IMR-90 (cell line): ENCODE measurements around the gene TSGA10IP. TPM values are rescaled to one million over a fixed set of nuclear protein-coding genes. Genes with fewer than 3 reads are reported as not detected.

Experiments used
- ATAC-seq: fragments of 200-7000 bp; cut with Tn5 transposase; 2 replicates; pipeline ENCODE4 v1.9.1; 2020; ENCODE audit warnings: low read depth, mild to moderate bottlenecking, moderate library complexity
- BruUV-seq: library from RNA; stranded (reverse); fragments of 400-500 nt; replicated peaks from 2 replicates; lab custom pipeline; 2021; lab: Mats Ljungman, UMichigan
- CTCF ChIA-PET: fragments of 300-600 bp; formaldehyde crosslinking; extraction: SDS; loops from one replicate; lab custom pipeline; 2021; ENCODE audit warnings: antibody characterized with exemption; lab: Yijun Ruan, JAX
- POLR2A ChIA-PET: fragments of 300-600 bp; sonication (Branson Sonifier 250); formaldehyde crosslinking; loops from one replicate; lab custom pipeline; 2022; ENCODE audit warnings: antibody characterized with exemption; ENCODE audit not compliant: unreplicated experiment; lab: Charles Lee
- DNase-seq: peaks from one replicate; pipeline ENCODE4 v3.0.0; 2013
- H2AFZ ChIP-seq: replicated peaks from 2 replicates; pipeline ENCODE3; 2013; ENCODE audit warnings: low read length, mild to moderate bottlenecking; ENCODE audit not compliant: poor library complexity
- H2AK5ac ChIP-seq: 2 replicates; pipeline ENCODE4 v1.6.1; 2013; ENCODE audit warnings: low read depth, low read length, inconsistent platforms
- H2AK9ac ChIP-seq: replicated peaks from 2 replicates; pipeline ENCODE3; 2013; ENCODE audit warnings: mild to moderate bottlenecking, low read depth, low read length, moderate library complexity; ENCODE audit not compliant: poor library complexity
- H2BK120ac ChIP-seq: 2 replicates; pipeline ENCODE4 v1.6.1; 2013; ENCODE audit warnings: low read depth, low read length, inconsistent platforms
- H2BK15ac ChIP-seq: 3 replicates; pipeline ENCODE4 v1.6.1; 2013; ENCODE audit warnings: low read depth, low read length, inconsistent platforms
- H2BK20ac ChIP-seq: 2 replicates; pipeline ENCODE4 v1.6.1; 2013; ENCODE audit warnings: low read depth, mild to moderate bottlenecking, inconsistent platforms, low read length, moderate library complexity
- H2BK5ac ChIP-seq: 2 replicates; pipeline ENCODE4 v1.6.1; 2013; ENCODE audit warnings: mild to moderate bottlenecking, low read depth, low read length, inconsistent platforms; ENCODE audit not compliant: poor library complexity, severe bottlenecking
- H3K14ac ChIP-seq: replicated peaks from 2 replicates; pipeline ENCODE4 v1.6.1; 2013; ENCODE audit warnings: low read depth, low read length, inconsistent platforms
- H3K18ac ChIP-seq: 2 replicates; pipeline ENCODE4 v1.6.1; 2013; ENCODE audit warnings: low read depth, low read length, control low read depth
- H3K23ac ChIP-seq: 2 replicates; pipeline ENCODE4 v1.6.1; 2013; ENCODE audit warnings: low read depth, low read length, inconsistent platforms
- H3K27ac ChIP-seq: 2 replicates; pipeline ENCODE4 v1.5.1; 2013; ENCODE audit warnings: mild to moderate bottlenecking, control low read depth, low read length; ENCODE audit not compliant: insufficient read depth
- H3K27me3 ChIP-seq: 2 replicates; pipeline ENCODE4 v1.6.1; 2013; ENCODE audit warnings: low read length; ENCODE audit not compliant: control insufficient read depth, insufficient read depth
- H3K36me3 ChIP-seq: 2 replicates; pipeline ENCODE4 v1.6.1; 2013; ENCODE audit warnings: low read length, mixed read lengths; ENCODE audit not compliant: control insufficient read depth, insufficient read depth
- H3K4ac ChIP-seq: 2 replicates; pipeline ENCODE4 v1.6.1; 2013; ENCODE audit warnings: low read depth, low read length, inconsistent platforms
- H3K4me1 ChIP-seq: 2 replicates; pipeline ENCODE4 v1.6.1; 2013; ENCODE audit warnings: low read length, mixed read lengths; ENCODE audit not compliant: control insufficient read depth, insufficient read depth
- H3K4me2 ChIP-seq: 2 replicates; pipeline ENCODE4 v1.6.1; 2013; ENCODE audit warnings: low read depth, mild to moderate bottlenecking, control low read depth, low read length, moderate library complexity
- H3K4me3 ChIP-seq: 2 replicates; pipeline ENCODE4 v1.5.1; 2013; ENCODE audit warnings: low read depth, mild to moderate bottlenecking, control low read depth, low read length, moderate library complexity; ENCODE audit not compliant: insufficient read depth
- H3K56ac ChIP-seq: 2 replicates; pipeline ENCODE4 v1.6.1; 2013; ENCODE audit warnings: low read length, inconsistent platforms; ENCODE audit not compliant: insufficient read depth; ENCODE audit errors: extremely low read depth
- H3K79me1 ChIP-seq, 2 experiments: 2 replicates each; pipeline ENCODE4 v1.6.1; 2013; ENCODE audit warnings: low read length in 2 of 2, inconsistent platforms in 1 of 2, low read depth in 1 of 2
- H3K9ac ChIP-seq: 2 replicates; pipeline ENCODE4 v1.6.1; 2013; ENCODE audit warnings: low read depth, low read length, control low read depth
- H3K9me1 ChIP-seq: 2 replicates; pipeline ENCODE4 v1.6.1; 2013; ENCODE audit warnings: low read length, inconsistent platforms; ENCODE audit not compliant: insufficient read depth
- H3K9me3 ChIP-seq: 2 replicates; pipeline ENCODE4 v1.6.1; 2013; ENCODE audit warnings: low read length; ENCODE audit not compliant: control insufficient read depth, insufficient read depth
- H4K20me1 ChIP-seq: 2 replicates; pipeline ENCODE4 v1.6.1; 2013; ENCODE audit warnings: low read length, inconsistent platforms; ENCODE audit not compliant: insufficient read depth
- H4K5ac ChIP-seq: 2 replicates; pipeline ENCODE4 v1.6.1; 2013; ENCODE audit warnings: mild to moderate bottlenecking, low read depth, low read length, control low read depth
- H4K8ac ChIP-seq, 2 experiments: 2 replicates each; pipeline ENCODE4 v1.6.1; 2013; ENCODE audit warnings: low read depth in 2 of 2, low read length in 2 of 2, control low read depth in 1 of 2, inconsistent platforms in 1 of 2
- H4K91ac ChIP-seq: 2 replicates; pipeline ENCODE4 v1.6.1; 2013; ENCODE audit warnings: low read depth, low read length, inconsistent platforms; ENCODE audit not compliant: insufficient read depth
- BHLHE40 ChIP-seq: fragments of 150-350 bp; IDR thresholded peaks from 2 replicates; pipeline ENCODE4 v1.6.1; 2016; ENCODE audit warnings: mild to moderate bottlenecking, low read depth, low read length
- CHD1 ChIP-seq: IDR thresholded peaks from 2 replicates; pipeline ENCODE4 v1.6.1; 2012; ENCODE audit warnings: low read depth, low read length, improper control_type of control experiment
- ELK1 ChIP-seq: fragments of 150-350 bp; IDR thresholded peaks from 2 replicates; pipeline ENCODE4 v1.6.1; 2016; ENCODE audit warnings: low read depth, mild to moderate bottlenecking, low read length, moderate library complexity, borderline replicate concordance
- MAZ ChIP-seq: IDR thresholded peaks from 2 replicates; pipeline ENCODE4 v1.6.1; 2012; ENCODE audit warnings: low read depth, mild to moderate bottlenecking, low read length, improper control_type of control experiment, moderate library complexity, borderline replicate concordance
- RCOR1 ChIP-seq: IDR thresholded peaks from 2 replicates; pipeline ENCODE4 v1.6.1; 2012; ENCODE audit warnings: mild to moderate bottlenecking, low read length, improper control_type of control experiment; ENCODE audit not compliant: insufficient replicate concordance
- RFX5 ChIP-seq: IDR thresholded peaks from 2 replicates; pipeline ENCODE4 v1.8.0; 2012; ENCODE audit warnings: low read depth, mild to moderate bottlenecking, low read length, moderate library complexity
- USF2 ChIP-seq: fragments of 150-350 bp; IDR thresholded peaks from 2 replicates; pipeline ENCODE4 v1.6.1; 2017; ENCODE audit warnings: mild to moderate bottlenecking, antibody characterized with exemption, low read length, low read depth
- WGBS, 2 experiments: methylation state at CpG; one replicate each; pipeline versions ENCODE4 v1.1.5 to v1.1.7; 2013; ENCODE audit warnings: missing lambda C conversion rate in 2 of 2; ENCODE audit not compliant: insufficient read length in 1 of 2; ENCODE audit errors: extremely low coverage in 2 of 2; 5-methylcytosine and 5-hydroxymethylcytosine counted together
- dilution Hi-C: fragments of 300-500 bp; cut with HindIII; formaldehyde crosslinking; loops from one replicate; pipeline ENCODE4 v1.14.3; 2018; ENCODE audit warnings: low sequenced_read_pairs; ENCODE audit not compliant: unreplicated experiment
- in situ Hi-C: fragments of 300-500 bp; cut with MboI; formaldehyde crosslinking; loops from 3 replicates; pipeline ENCODE4 v1.14.3; 2019; ENCODE audit warnings: low sequenced_read_pairs, inconsistent platforms, mixed read lengths
- intact Hi-C: fragments of 100-400 bp; cut with micrococcal nuclease; formaldehyde crosslinking; loops from 2 replicates; pipeline ENCODE4 v1.10.0; 2022
- polyA plus RNA-seq, 3 experiments: library from polyadenylated mRNA; depleted of rRNA; stranded (reverse); fragments of >200 nt; gene quantifications; 2 replicates each; pipeline ENCODE4 v1.2.3, GENCODE V29; 2012; ENCODE audit warnings: low replicate concordance in 1 of 3
- total RNA-seq: library from RNA; depleted of rRNA; stranded (reverse); fragments of >200 nt; gene quantifications from 2 replicates; pipeline ENCODE4 v1.2.3, GENCODE V29; 2012

Gene TSGA10IP
- total and polyA plus RNA-seq, 2 of the 4 experiments (the other 2 are of a cell fraction), result 0.21 TPM; not detected in 1

GRCh38 chr11:65907878-65908277 lies 37.4 kb upstream of the TSGA10IP start:
- H3K9me1 ChIP-seq, result peaks cover 16% of the 10 kb centered on the region
- H2AFZ ChIP-seq, result no peak overlapping the region
- WGBS, 2 experiments, result 80% methylated on average over 2 of the region's 6 CpGs; no CpG with 5 or more reads in 1 of the 2 experiments
- H4K5ac ChIP-seq, result no peak overlapping the region
- peak overlapping the region; percentile 64 for H4K91ac ChIP-seq
- in situ Hi-C loops, result no loop called here
- POLR2A ChIA-PET, result no interaction called here
- H2AK9ac ChIP-seq, result no peak overlapping the region
- H3K23ac ChIP-seq, result no peak overlapping the region
- DNase-seq, result no peak
- H3K4ac ChIP-seq, result peak overlapping the region; percentile 3; the same call in 1 of the 2 replicates
- no peak overlapping the region for H3K14ac ChIP-seq
- no peak overlapping the region for H2BK5ac ChIP-seq
- peak overlapping the region; percentile 2; the same call in 1 of the 2 replicates for H2BK20ac ChIP-seq
- intact Hi-C loops, result no loop called here
- CTCF ChIA-PET, result no interaction called here
- dilution Hi-C loops, result no loop called here
- H4K20me1 ChIP-seq, result no peaks in the 10 kb centered on the region
- peak overlapping the region; percentile 36; the same call in 1 of the 3 replicates for H2BK15ac ChIP-seq
- H3K9ac ChIP-seq, result no peak overlapping the region
- H3K18ac ChIP-seq, result no peak overlapping the region
- no peak for TF ChIP-seq BHLHE40
- TF ChIP-seq RCOR1, result no peak
- no peak for TF ChIP-seq CHD1
- TF ChIP-seq MAZ, result no peak
- no peak for TF ChIP-seq ELK1
- no peak for TF ChIP-seq RFX5
- TF ChIP-seq USF2, result no peak
- ATAC-seq, result no peak
- no peak overlapping the region for H3K56ac ChIP-seq
- H3K27ac ChIP-seq, result no peak overlapping the region
- no peak overlapping the region for H4K8ac ChIP-seq
- H3K36me3 ChIP-seq, result no peaks in the 10 kb centered on the region
- no peaks in the 10 kb centered on the region for H3K27me3 ChIP-seq
- H2AK5ac ChIP-seq, result peak overlapping the region; percentile 68
- peaks cover 23% of the 10 kb centered on the region for H3K4me1 ChIP-seq
- H3K79me1 ChIP-seq, result peaks cover 26 to 72% of the 10 kb centered on the region in 2 experiments; a peak in 3 of 4 replicates
- no peak overlapping the region for H3K4me2 ChIP-seq
- peak overlapping the region; percentile 5 for H2BK120ac ChIP-seq
- no peak overlapping the region for H3K4me3 ChIP-seq
- no TSS peak for BruUV-seq
- no peaks in the 10 kb centered on the region for H3K9me3 ChIP-seq
